Stomach smooth muscle (tissue), 2 donors: ENCODE results near the gene KCNQ1OT1.
A peak's percentile ranks its signal among the peaks of the same experiment; 100 is the strongest.

Source experiments
- H3K27ac ChIP-seq: one replicate; pipeline ENCODE4 v1.7.0; 2013; ENCODE audit warnings: mild to moderate bottlenecking, low read length, inconsistent platforms
- H3K27me3 ChIP-seq, 2 donors: one replicate each; pipeline ENCODE4 v1.7.0; 2013; ENCODE audit warnings: low read length in 2 of 2; ENCODE audit not compliant: insufficient read depth in 2 of 2, control insufficient read depth in 1 of 2
- H3K36me3 ChIP-seq, 2 donors: one replicate each; pipeline ENCODE4 v1.7.0; 2013; ENCODE audit warnings: low read length in 2 of 2; ENCODE audit not compliant: control insufficient read depth in 2 of 2, insufficient read depth in 2 of 2
- H3K4me1 ChIP-seq: one replicate; pipeline ENCODE4 v1.7.0; 2013; ENCODE audit warnings: low read length; ENCODE audit not compliant: control insufficient read depth, insufficient read depth
- H3K4me3 ChIP-seq, 2 donors: one replicate each; pipeline ENCODE4 v1.7.0; 2013; ENCODE audit warnings: low read length in 2 of 2
- H3K9ac ChIP-seq, 2 donors: one replicate each; pipeline ENCODE4 v1.7.0; 2013; ENCODE audit warnings: low read length in 2 of 2, mild to moderate bottlenecking in 1 of 2
- H3K9me3 ChIP-seq, 2 donors: one replicate each; pipeline ENCODE4 v1.7.0; 2013; ENCODE audit warnings: low read length in 2 of 2; ENCODE audit not compliant: control insufficient read depth in 2 of 2
- donor health status: healthy.
- donor health status: Pancreatic carcinoma.

KCNQ1OT1 gene

DNA sequence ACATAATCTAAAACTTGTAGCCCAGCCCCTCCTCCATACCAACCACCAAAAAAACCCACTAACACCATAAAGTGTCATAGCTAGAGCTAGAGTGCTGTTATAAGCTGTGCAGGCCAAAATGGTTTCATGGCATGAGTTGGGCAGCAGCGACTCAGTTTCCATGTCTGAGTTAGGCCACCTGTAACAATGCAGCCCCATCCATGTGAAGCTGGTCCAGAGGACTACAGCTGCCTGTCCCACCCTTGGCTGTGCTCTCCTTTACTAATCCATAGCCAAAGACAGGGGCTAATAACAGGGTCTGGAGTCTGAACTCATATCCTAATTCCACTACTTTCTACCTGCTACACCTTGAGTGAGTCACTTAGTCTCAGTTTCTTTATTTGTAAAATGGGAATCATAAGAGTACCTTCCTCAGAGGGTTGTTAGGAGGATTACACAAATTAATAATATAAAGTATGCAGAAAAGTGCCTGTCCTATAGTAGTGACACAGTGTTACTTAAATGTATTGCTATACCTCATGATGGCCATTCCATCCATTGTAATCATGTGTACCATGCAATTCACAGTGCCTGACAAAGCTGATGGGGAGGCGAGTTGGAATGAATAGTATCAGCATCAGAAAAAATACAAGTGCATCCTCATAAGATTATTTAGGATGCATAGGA is 20.6 kb downstream of the KCNQ1OT1 start:
- Histone ChIP-seq H3K9ac (no peak overlapping the region), H3K4me3 (no peak overlapping the region), H3K9me3 (no peaks in the 10 kb centered on the region), H3K36me3 (no peaks in the 10 kb centered on the region), H3K4me1 (peaks cover 33% of the 10 kb centered on the region), H3K27ac (no peak overlapping the region), H3K27me3 (no peaks in the 10 kb centered on the region)

GRCh38 chr11:2678396-2678795 is 21.4 kb downstream of the KCNQ1OT1 start:
- Histone ChIP-seq H3K9me3 (no peaks in the 10 kb centered on the region), H3K36me3 (no peaks in the 10 kb centered on the region), H3K9ac (no peak overlapping the region), H3K27ac (no peak overlapping the region), H3K27me3 (no peaks in the 10 kb centered on the region), H3K4me1 (peaks cover 41% of the 10 kb centered on the region), H3K4me3 (no peak overlapping the region)

- H3K27me3 ChIP-seq = no peaks in the 10 kb centered on the region
- H3K4me1 ChIP-seq = peaks cover 43% of the 10 kb centered on the region
- H3K9me3 ChIP-seq = no peaks in the 10 kb centered on the region
- H3K4me3 ChIP-seq = no peak overlapping the region
- no peak overlapping the region for H3K27ac ChIP-seq
- no peak overlapping the region for H3K9ac ChIP-seq
- H3K36me3 ChIP-seq = no peaks in the 10 kb centered on the region
These were observed 22.7 kb downstream of the KCNQ1OT1 start for GRCh38 chr11:2677127-2677526.

GRCh38 chr11:2675540-2675939 is 24.3 kb downstream of the KCNQ1OT1 start:
- peaks cover 43% of the 10 kb centered on the region for H3K4me1 ChIP-seq
- H3K27ac ChIP-seq = peak overlapping the region; percentile 80
- H3K9ac ChIP-seq = peak overlapping the region in 1 of 2 donors; percentile 54
- H3K4me3 ChIP-seq = peak overlapping the region in 1 of 2 donors; percentile 52
- no peaks in the 10 kb centered on the region for H3K27me3 ChIP-seq
- no peaks in the 10 kb centered on the region for H3K36me3 ChIP-seq
- H3K9me3 ChIP-seq = no peaks in the 10 kb centered on the region

DNA sequence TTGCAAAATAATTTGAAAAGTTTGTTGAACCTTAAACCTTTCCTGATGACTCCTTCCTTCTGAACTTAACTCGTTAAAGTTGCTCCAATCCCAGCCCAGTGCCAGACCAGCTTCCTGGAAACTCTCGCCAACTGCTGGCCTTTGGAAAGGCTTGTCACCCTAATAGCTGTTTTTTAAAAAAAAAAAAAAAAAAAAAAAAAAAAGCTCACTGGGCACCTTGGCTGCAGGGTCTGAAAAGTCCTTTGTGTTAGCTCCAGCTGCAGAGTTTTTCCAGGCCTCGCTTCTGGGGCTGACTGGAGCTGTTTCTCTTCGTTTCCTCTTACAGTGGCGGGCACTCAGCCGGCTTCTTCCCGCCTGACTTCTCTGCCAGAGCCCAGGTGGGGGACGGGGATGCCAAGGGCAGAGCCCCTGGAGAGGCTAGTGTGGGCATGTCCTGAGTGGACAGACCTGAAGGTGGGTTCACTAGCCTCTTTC is 25.1 kb downstream of the KCNQ1OT1 start:
- Histone ChIP-seq H3K27ac (peak overlapping the region; percentile 80), H3K9me3 (no peaks in the 10 kb centered on the region), H3K4me3 (peak overlapping the region; percentile 29 to 31), H3K27me3 (no peaks in the 10 kb centered on the region), H3K4me1 (peaks cover 45% of the 10 kb centered on the region), H3K36me3 (no peaks in the 10 kb centered on the region), H3K9ac (peak overlapping the region; percentile 54 to 66)

DNA sequence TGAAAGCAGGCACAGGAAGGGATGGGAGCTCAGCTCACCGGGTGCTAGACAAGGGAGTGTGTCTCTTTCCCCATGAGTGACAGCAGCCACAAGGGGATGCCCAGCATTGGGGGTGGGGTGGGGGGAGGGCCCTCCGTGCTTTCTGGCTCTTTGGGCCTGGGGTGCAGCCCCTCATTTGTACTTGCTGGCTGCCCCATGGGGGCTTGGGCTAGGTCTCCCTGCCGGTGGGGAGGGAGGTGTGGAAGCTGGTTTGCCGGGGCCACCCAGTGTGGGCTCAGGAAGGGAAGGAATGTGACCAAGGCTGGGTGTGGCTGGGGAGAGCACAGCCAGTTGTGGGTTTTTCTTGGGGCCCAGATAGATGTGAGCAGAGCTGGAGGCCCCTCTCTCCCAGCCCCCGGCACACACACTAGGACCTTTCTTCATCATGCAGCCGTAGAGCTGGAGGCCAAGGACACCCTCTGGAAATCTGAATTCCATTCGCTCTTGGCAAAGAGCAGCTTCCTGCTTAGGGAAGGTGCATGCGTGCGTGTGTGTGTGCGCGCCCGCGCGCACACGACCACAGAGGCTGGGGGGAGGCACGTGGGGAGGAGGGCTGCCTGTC is 25.8 kb downstream of the KCNQ1OT1 start:
- H3K36me3 ChIP-seq = peaks cover 0 to 2% of the 10 kb centered on the region in 2 donors
- peaks cover 44% of the 10 kb centered on the region for H3K4me1 ChIP-seq
- peak overlapping the region; percentile 80 for H3K27ac ChIP-seq
- H3K4me3 ChIP-seq = peak overlapping the region; percentile 22 to 29
- no peaks in the 10 kb centered on the region for H3K27me3 ChIP-seq
- no peaks in the 10 kb centered on the region for H3K9me3 ChIP-seq
- no peak overlapping the region for H3K9ac ChIP-seq

DNA sequence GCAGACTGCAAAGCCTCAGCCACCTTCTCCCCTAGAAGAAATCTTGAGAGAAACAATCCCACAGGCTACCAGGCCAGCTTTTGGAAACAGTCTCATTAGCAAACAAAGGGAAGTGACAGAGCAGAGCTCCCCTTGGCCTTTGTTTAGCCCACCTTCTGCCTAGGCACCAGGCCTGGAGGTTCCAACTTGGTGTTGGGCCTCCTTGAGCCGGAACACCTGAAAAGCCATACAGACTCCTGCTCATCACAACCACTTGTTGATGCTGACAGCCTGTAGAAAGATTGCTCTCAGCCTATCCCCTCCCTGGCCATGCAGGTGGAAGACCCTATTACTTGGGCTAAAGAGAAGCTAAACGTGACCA is 26.6 kb downstream of the KCNQ1OT1 start:
- H3K27ac ChIP-seq = no peak overlapping the region
- no peaks in the 10 kb centered on the region for H3K27me3 ChIP-seq
- peaks cover 38% of the 10 kb centered on the region for H3K4me1 ChIP-seq
- peaks cover 0 to 2% of the 10 kb centered on the region in 2 donors for H3K36me3 ChIP-seq
- H3K9ac ChIP-seq = no peak overlapping the region
- no peaks in the 10 kb centered on the region for H3K9me3 ChIP-seq
- H3K4me3 ChIP-seq = no peak overlapping the region

GRCh38 chr11:2672553-2673249 is 27.1 kb downstream of the KCNQ1OT1 start:
- Histone ChIP-seq H3K9me3 (no peaks in the 10 kb centered on the region), H3K36me3 (peaks cover 0 to 2% of the 10 kb centered on the region in 2 donors), H3K4me1 (peaks cover 38% of the 10 kb centered on the region), H3K27me3 (no peaks in the 10 kb centered on the region), H3K4me3 (no peak overlapping the region), H3K27ac (no peak overlapping the region), H3K9ac (no peak overlapping the region)

DNA sequence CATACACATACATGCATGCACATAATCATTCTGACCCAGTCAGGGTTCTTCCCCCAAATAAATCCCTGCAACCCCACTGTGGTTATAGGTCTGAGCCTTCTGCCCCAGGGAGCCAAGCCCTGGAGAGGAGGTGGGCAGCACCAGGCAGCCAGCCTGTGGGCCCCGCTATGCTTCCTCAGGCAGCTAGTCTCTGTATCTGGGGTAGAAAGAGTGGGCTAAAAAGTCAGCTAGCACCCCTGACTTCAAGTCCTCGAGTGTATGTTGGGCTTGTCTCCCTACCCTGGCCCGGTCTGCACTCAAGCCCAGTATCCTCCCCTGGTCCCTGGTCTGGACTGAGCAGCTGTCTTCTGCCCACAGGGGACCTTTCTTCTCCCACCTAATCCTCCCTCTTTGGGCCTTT is 28.0 kb downstream of the KCNQ1OT1 start:
- Histone ChIP-seq H3K9me3 (no peaks in the 10 kb centered on the region), H3K27ac (no peak overlapping the region), H3K36me3 (peaks cover 0 to 2% of the 10 kb centered on the region in 2 donors), H3K27me3 (no peaks in the 10 kb centered on the region), H3K4me1 (peaks cover 43% of the 10 kb centered on the region), H3K4me3 (no peak overlapping the region), H3K9ac (no peak overlapping the region)

DNA sequence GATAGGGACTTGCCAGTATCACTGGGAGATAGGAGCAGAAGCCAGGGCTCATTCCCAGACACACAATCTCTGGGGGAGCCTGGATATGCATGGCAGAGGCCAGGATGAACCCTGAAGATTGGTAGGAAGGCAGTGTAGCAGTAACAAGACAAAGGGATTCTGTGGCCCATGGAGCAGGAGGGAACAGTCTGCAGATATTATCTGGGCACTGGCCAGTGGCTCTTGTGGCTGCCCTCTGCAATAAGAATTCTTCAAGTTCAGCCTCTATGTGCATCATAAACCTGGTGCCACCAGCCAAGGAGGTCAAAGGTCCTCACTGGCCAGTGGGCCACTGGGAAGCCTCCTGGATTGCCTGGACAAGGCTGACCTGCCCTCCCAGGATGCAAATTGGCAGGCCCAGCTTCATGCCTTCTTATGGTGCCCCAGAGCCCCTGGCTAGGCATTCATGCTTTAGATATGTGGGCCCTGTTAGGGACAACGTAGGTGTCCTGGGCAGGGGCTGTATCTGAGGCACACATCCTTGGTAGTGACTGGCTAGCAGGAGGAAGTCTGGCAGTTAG is 29.2 kb downstream of the KCNQ1OT1 start:
- Histone ChIP-seq H3K36me3 (peaks cover 0 to 2% of the 10 kb centered on the region in 2 donors), H3K9ac (no peak overlapping the region), H3K27me3 (no peaks in the 10 kb centered on the region), H3K9me3 (no peaks in the 10 kb centered on the region), H3K4me3 (no peak overlapping the region), H3K4me1 (peaks cover 43% of the 10 kb centered on the region), H3K27ac (no peak overlapping the region)
